Breast epithelium (tissue), 4 donors: ENCODE results near the gene BICD1. TPM values are rescaled to one million over a fixed set of nuclear protein-coding genes. Genes with fewer than 3 reads are reported as not detected.

Experiments
- DNase-seq, 2 donors: peaks; one replicate each; pipeline ENCODE4 v3.0.0-alpha.2; 2019; ENCODE audit warnings: low spot score in 2 of 2
- H3K27ac ChIP-seq, 2 donors: fragments of 200-600 bp; sonication (generic) in 1 of 2; one replicate each; pipeline ENCODE4 v1.5.1; 2016 to 2019; ENCODE audit warnings: mild to moderate bottlenecking in 1 of 2
- H3K27me3 ChIP-seq, 2 donors: fragments of 200-600 bp; sonication (generic) in 1 of 2; one replicate each; pipeline versions ENCODE4 v1.5.1 to v1.6.0; 2017 to 2019; ENCODE audit warnings: control low read depth in 1 of 2, mild to moderate bottlenecking in 1 of 2
- H3K36me3 ChIP-seq: fragments of 200-600 bp; one replicate; pipeline ENCODE4 v1.5.1; 2019
- H3K4me1 ChIP-seq, 2 donors: fragments of 200-600 bp; sonication (generic); one replicate each; pipeline ENCODE4 v1.5.1; 2016 to 2019; ENCODE audit warnings: control low read depth in 1 of 2
- H3K4me3 ChIP-seq, 3 donors: fragments of 200-600 bp; sonication (generic); 1 replicate in 2 of 3; 2 replicates in 1 of 3; pipeline ENCODE4 v1.5.1; 2016 to 2019; ENCODE audit warnings: mild to moderate bottlenecking in 3 of 3, moderate library complexity in 2 of 3
- H3K9me3 ChIP-seq, 2 donors: fragments of 200-600 bp; sonication (generic) in 1 of 2; one replicate each; pipeline ENCODE4 v1.5.1; 2016 to 2019; ENCODE audit warnings: control low read depth in 1 of 2
- CTCF ChIP-seq, 3 donors: fragments of 450-650 bp; IDR thresholded peaks; one replicate each; pipeline ENCODE4 v1.5.1; 2016 to 2017; ENCODE audit warnings: antibody characterized with exemption in 3 of 3, mild to moderate bottlenecking in 3 of 3, moderate library complexity in 3 of 3
- POLR2A ChIP-seq: fragments of 450-650 bp; IDR thresholded peaks from one replicate; pipeline ENCODE4 v1.6.1; 2016; ENCODE audit warnings: antibody characterized with exemption, mild to moderate bottlenecking, moderate library complexity
- POLR2AphosphoS5 ChIP-seq, 3 donors: sonication (generic); formaldehyde crosslinking; IDR thresholded peaks; one replicate each; pipeline ENCODE4 v1.6.1; 2017; ENCODE audit warnings: antibody characterized with exemption in 3 of 3
- intact Hi-C: fragments of 100-400 bp; cut with DNase I; formaldehyde crosslinking; loops from one replicate; pipeline ENCODE4 v1.15.1; 2023; ENCODE audit warnings: low total_unique reads
- total RNA-seq, 3 donors: library from RNA; depleted of rRNA; stranded (reverse); fragments of >200 nt; gene quantifications; one replicate each; pipeline ENCODE4 v1.1.0, GENCODE V29; 2016

The BICD1 gene
- total RNA-seq, 3 donors from 2014 or later = 7.2 to 31.5 (median 18.4) TPM

- no peak overlapping the region for H3K27ac ChIP-seq
- no peaks in the 10 kb centered on the region for H3K36me3 ChIP-seq
- intact Hi-C loops = no loop called here
- no peak for TF ChIP-seq POLR2AphosphoS5 (IDR thresholded peaks at IDR 0.05)
- TF ChIP-seq POLR2A = no peak
- no peak for TF ChIP-seq CTCF (IDR thresholded peaks at IDR 0.05)
- no peak for DNase-seq
- no peaks in the 10 kb centered on the region for H3K27me3 ChIP-seq
- no peak overlapping the region for H3K4me3 ChIP-seq
- H3K4me1 ChIP-seq = no peaks in the 10 kb centered on the region
- H3K9me3 ChIP-seq = peaks cover 6 to 13% of the 10 kb centered on the region in 2 donors
Measured at GRCh38 chr12:32240162-32240561, 133.5 kb downstream of the BICD1 start.

GRCh38 chr12:32240831-32241230 lies 134.2 kb downstream of the BICD1 start:
- intact Hi-C loops = no loop called here
- no peak for DNase-seq
- TF ChIP-seq POLR2AphosphoS5 (IDR thresholded peaks at IDR 0.05) = no peak
- TF ChIP-seq CTCF (IDR thresholded peaks at IDR 0.05) = no peak
- TF ChIP-seq POLR2A = no peak

GRCh38 chr12:32242641-32243040 lies 136.0 kb downstream of the BICD1 start:
- H3K27me3 ChIP-seq = no peaks in the 10 kb centered on the region
- intact Hi-C loops = no loop called here
- no peak overlapping the region for H3K4me3 ChIP-seq
- H3K27ac ChIP-seq = no peak overlapping the region
- H3K36me3 ChIP-seq = no peaks in the 10 kb centered on the region
- TF ChIP-seq POLR2AphosphoS5 (IDR thresholded peaks at IDR 0.05) (no peak), POLR2A (no peak), CTCF (IDR thresholded peaks at IDR 0.05) (no peak)
- no peak for DNase-seq
- no peaks in the 10 kb centered on the region for H3K4me1 ChIP-seq
- H3K9me3 ChIP-seq = peaks cover 5 to 6% of the 10 kb centered on the region in 2 donors

More at GRCh38 chr12:32240831-32241230, 134.2 kb downstream of the BICD1 start:
- H3K27ac ChIP-seq = no peak overlapping the region
- H3K4me3 ChIP-seq = no peak overlapping the region
- H3K36me3 ChIP-seq = no peaks in the 10 kb centered on the region
- no peaks in the 10 kb centered on the region for H3K4me1 ChIP-seq
- H3K27me3 ChIP-seq = no peaks in the 10 kb centered on the region
- H3K9me3 ChIP-seq = peaks cover 6 to 13% of the 10 kb centered on the region in 2 donors

- Histone ChIP-seq H3K36me3 (no peaks in the 10 kb centered on the region), H3K4me1 (no peaks in the 10 kb centered on the region), H3K27ac (no peak overlapping the region), H3K27me3 (no peaks in the 10 kb centered on the region), H3K4me3 (no peak overlapping the region), H3K9me3 (no peaks in the 10 kb centered on the region)
- TF ChIP-seq POLR2AphosphoS5 (IDR thresholded peaks at IDR 0.05) (no peak), CTCF (IDR thresholded peaks at IDR 0.05) (no peak), POLR2A (no peak)
- intact Hi-C loops = no loop called here
- no peak for DNase-seq
Measured at GRCh38 chr12:32248441-32249140, 141.9 kb downstream of the BICD1 start.

GRCh38 chr12:32249777-32250176 lies 143.1 kb downstream of the BICD1 start:
- Histone ChIP-seq H3K4me3 (no peak overlapping the region), H3K27ac (no peak overlapping the region), H3K4me1 (no peaks in the 10 kb centered on the region), H3K9me3 (no peaks in the 10 kb centered on the region), H3K27me3 (no peaks in the 10 kb centered on the region), H3K36me3 (no peaks in the 10 kb centered on the region)
- DNase-seq = no peak
- intact Hi-C loops = no loop called here
- TF ChIP-seq POLR2AphosphoS5 (IDR thresholded peaks at IDR 0.05) (no peak), POLR2A (no peak), CTCF (IDR thresholded peaks at IDR 0.05) (no peak)
